HL-60 (cell line): ENCODE measurements around the gene PRDM5.

Experiments used
- CTCF ChIP-seq: IDR thresholded peaks from one replicate; pipeline ENCODE4 v1.5.1; 2011; ENCODE audit warnings: low read length, control low read depth, inconsistent platforms; ENCODE audit not compliant: insufficient read depth
- GABPA ChIP-seq: IDR thresholded peaks from 2 replicates; pipeline ENCODE4 v1.6.1; 2012; ENCODE audit warnings: low read depth
- POLR2AphosphoS5 ChIP-seq: IDR thresholded peaks from 2 replicates; pipeline ENCODE4 v1.6.1; 2012; ENCODE audit warnings: low read depth
- REST ChIP-seq: IDR thresholded peaks from 2 replicates; pipeline ENCODE4 v1.6.1; 2012; ENCODE audit warnings: low read depth; ENCODE audit not compliant: insufficient replicate concordance

GRCh38 chr4:120842031-120842430 is 80.5 kb downstream of the PRDM5 start:
- no peak for TF ChIP-seq CTCF
- TF ChIP-seq POLR2AphosphoS5: no peak
- no peak for TF ChIP-seq GABPA
- no peak for TF ChIP-seq REST
